Hepatocyte (in vitro differentiated cells): ENCODE results near the gene TPCN2. TPM values are rescaled to one million over a fixed set of nuclear protein-coding genes. Genes with fewer than 3 reads are reported as not detected.

Experiments used
- DNase-seq: peaks from one replicate; pipeline ENCODE4 v3.0.0-alpha.2; 2016; ENCODE audit warnings: low spot score
- H2AFZ ChIP-seq: fragments of 200-600 bp; sonication (generic); 2 replicates; pipeline ENCODE4 v1.6.0; 2016; ENCODE audit warnings: antibody characterized with exemption, mild to moderate bottlenecking
- H3K27ac ChIP-seq: fragments of 200-600 bp; sonication (generic); 2 replicates; pipeline ENCODE4 v1.5.1; 2016; ENCODE audit warnings: mild to moderate bottlenecking
- H3K27me3 ChIP-seq: fragments of 200-600 bp; sonication (generic); 2 replicates; pipeline ENCODE4 v1.6.1; 2016
- H3K36me3 ChIP-seq: fragments of 200-600 bp; sonication (generic); replicated peaks from 2 replicates; pipeline ENCODE4 v1.5.1; 2016; ENCODE audit warnings: low read depth; ENCODE audit not compliant: insufficient read depth
- H3K4me1 ChIP-seq: fragments of 200-600 bp; sonication (generic); 2 replicates; pipeline ENCODE4 v1.5.1; 2016; ENCODE audit warnings: mild to moderate bottlenecking, moderate library complexity; ENCODE audit not compliant: insufficient read depth
- H3K4me2 ChIP-seq: fragments of 200-600 bp; sonication (generic); 2 replicates; pipeline ENCODE4 v1.6.0; 2016
- H3K4me3 ChIP-seq: fragments of 200-600 bp; sonication (generic); 2 replicates; pipeline ENCODE4 v1.5.1; 2016; ENCODE audit warnings: mild to moderate bottlenecking
- H3K79me2 ChIP-seq: fragments of 200-600 bp; sonication (generic); 2 replicates; pipeline ENCODE4 v1.6.0; 2017; ENCODE audit warnings: mild to moderate bottlenecking
- H3K9me2 ChIP-seq: fragments of 200-600 bp; sonication (generic); replicated peaks from 2 replicates; pipeline ENCODE4 v1.6.0; 2017; ENCODE audit warnings: mild to moderate bottlenecking; ENCODE audit not compliant: insufficient read depth
- H3K9me3 ChIP-seq: fragments of 200-600 bp; sonication (generic); 2 replicates; pipeline ENCODE4 v1.5.1; 2016; ENCODE audit warnings: low read depth, mild to moderate bottlenecking
- H4K20me1 ChIP-seq: fragments of 200-600 bp; sonication (generic); 2 replicates; pipeline ENCODE4 v1.6.0; 2016; ENCODE audit warnings: mild to moderate bottlenecking; ENCODE audit not compliant: insufficient read depth, poor library complexity, severe bottlenecking
- EZH2 ChIP-seq: fragments of 200-600 bp; sonication (generic); IDR thresholded peaks from 2 replicates; pipeline ENCODE4 v1.6.1; 2016; ENCODE audit warnings: antibody characterized with exemption, mild to moderate bottlenecking, borderline replicate concordance
- EZH2phosphoT487 ChIP-seq: fragments of 200-600 bp; sonication (generic); IDR thresholded peaks from one replicate; pipeline ENCODE4 v1.6.1; 2018; ENCODE audit warnings: antibody characterized with exemption, mild to moderate bottlenecking, low read depth, moderate library complexity; ENCODE audit not compliant: unreplicated experiment, severe bottlenecking
- WGBS: methylation state at CpG from one replicate; pipeline ENCODE4 v1.1.6; 2016; ENCODE audit warnings: low lambda C conversion rate; ENCODE audit errors: missing lambda C conversion rate; 5-methylcytosine and 5-hydroxymethylcytosine counted together
- polyA plus RNA-seq: library from polyadenylated mRNA; unstranded; fragments of >200 nt; fragmentation: Nextera tagmentation; extraction: Ambion mirVana; gene quantifications from 2 replicates; pipeline ENCODE4 v1.2.1, GENCODE V29; 2016
- total RNA-seq: library from RNA; depleted of rRNA; stranded (reverse); fragments of >200 nt; gene quantifications from 2 replicates; pipeline ENCODE4 v1.2.3, GENCODE V29; 2014
- TF ChIP-seq, protein P1 (sequence below): fragments of 200-600 bp; sonication (generic); IDR thresholded peaks from 2 replicates; pipeline ENCODE4 v1.5.1; 2016; ENCODE audit warnings: antibody characterized with exemption, mild to moderate bottlenecking; ENCODE audit not compliant: poor library complexity

Gene TPCN2
- total and polyA plus RNA-seq, 2 experiments from 2014 or later = 16.6 to 21.3 TPM

DNA sequence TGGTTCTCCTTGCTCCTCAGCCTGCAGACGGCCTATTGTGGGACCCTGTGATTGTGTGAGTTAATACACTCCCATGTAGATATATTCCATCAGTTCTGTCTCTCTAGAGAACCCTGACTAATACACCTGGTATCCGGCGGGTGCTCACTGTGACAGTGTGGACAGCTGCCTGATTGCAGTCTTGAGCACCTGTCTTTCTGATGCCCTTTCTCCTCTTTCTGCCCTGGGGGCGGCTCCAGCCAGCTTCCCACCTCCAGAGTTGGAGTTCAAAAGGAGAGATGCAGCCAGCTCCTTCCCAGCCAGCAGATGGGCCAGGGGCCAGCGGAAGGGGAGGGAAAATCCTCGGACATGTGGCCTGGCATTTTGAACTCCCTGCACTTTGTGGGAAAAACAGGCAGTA lies 122.0 kb downstream of the TPCN2 start:
- no peaks in the 10 kb centered on the region for H3K9me2 ChIP-seq
- no peaks in the 10 kb centered on the region for H3K9me3 ChIP-seq
- no peak overlapping the region for H3K27ac ChIP-seq
- WGBS = 63% methylated on average over 6 of the region's 6 CpGs
- DNase-seq = no peak
- H3K4me1 ChIP-seq = peaks cover 4% of the 10 kb centered on the region
- H3K79me2 ChIP-seq = no peaks in the 10 kb centered on the region
- H3K27me3 ChIP-seq = no peaks in the 10 kb centered on the region
- H3K4me2 ChIP-seq = no peak overlapping the region
- H3K4me3 ChIP-seq = no peak overlapping the region
- no peak overlapping the region for H2AFZ ChIP-seq
- H4K20me1 ChIP-seq = no peaks in the 10 kb centered on the region
- TF ChIP-seq EZH2phosphoT487 (no peak), EZH2 (no peak)
- TF ChIP-seq, protein P1, sequence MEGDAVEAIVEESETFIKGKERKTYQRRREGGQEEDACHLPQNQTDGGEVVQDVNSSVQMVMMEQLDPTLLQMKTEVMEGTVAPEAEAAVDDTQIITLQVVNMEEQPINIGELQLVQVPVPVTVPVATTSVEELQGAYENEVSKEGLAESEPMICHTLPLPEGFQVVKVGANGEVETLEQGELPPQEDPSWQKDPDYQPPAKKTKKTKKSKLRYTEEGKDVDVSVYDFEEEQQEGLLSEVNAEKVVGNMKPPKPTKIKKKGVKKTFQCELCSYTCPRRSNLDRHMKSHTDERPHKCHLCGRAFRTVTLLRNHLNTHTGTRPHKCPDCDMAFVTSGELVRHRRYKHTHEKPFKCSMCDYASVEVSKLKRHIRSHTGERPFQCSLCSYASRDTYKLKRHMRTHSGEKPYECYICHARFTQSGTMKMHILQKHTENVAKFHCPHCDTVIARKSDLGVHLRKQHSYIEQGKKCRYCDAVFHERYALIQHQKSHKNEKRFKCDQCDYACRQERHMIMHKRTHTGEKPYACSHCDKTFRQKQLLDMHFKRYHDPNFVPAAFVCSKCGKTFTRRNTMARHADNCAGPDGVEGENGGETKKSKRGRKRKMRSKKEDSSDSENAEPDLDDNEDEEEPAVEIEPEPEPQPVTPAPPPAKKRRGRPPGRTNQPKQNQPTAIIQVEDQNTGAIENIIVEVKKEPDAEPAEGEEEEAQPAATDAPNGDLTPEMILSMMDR = no peak
- H3K36me3 ChIP-seq = no peaks in the 10 kb centered on the region

DNA sequence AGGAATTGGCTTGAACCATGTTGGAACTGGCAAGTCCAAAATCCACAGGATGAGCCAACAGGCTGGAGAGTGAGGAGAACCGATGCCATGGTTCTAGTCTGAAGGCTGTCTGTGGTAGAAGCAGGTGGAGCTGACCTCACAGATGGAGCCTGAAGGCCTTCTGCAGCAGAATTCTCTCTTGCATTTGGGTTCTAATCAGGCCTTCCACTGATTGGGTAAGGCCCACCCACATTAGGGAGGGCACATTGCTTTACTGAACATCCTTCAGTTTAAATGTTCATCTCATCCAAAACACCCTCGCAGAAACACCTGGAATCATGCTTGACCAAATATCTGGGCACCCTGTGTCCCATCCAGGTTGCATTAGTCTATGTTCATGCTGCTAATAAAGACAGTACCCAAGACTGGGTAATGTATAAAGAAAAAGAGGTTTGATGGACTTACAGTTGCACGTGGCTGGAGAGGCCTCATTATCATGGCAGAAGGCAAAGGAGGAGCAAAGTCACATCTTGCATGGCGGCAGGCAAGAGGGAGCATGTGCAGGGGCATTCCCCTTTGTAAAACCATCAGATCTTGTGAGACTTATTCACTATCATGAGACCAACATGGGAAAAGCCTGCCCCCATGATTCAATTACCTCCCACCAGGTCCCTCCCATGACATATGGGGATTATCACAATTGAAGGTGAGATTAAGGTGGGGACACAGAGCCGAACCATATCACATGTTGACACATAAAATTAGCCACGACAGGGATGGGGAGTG lies 122.9 kb downstream of the TPCN2 start:
- H2AFZ ChIP-seq = no peak overlapping the region
- H3K4me3 ChIP-seq = no peak overlapping the region
- TF ChIP-seq EZH2 = no peak
- TF ChIP-seq, protein P1 = no peak
- TF ChIP-seq EZH2phosphoT487 = no peak
- H3K9me3 ChIP-seq = no peaks in the 10 kb centered on the region
- no peak overlapping the region for H3K27ac ChIP-seq
- no peaks in the 10 kb centered on the region for H4K20me1 ChIP-seq
- no peaks in the 10 kb centered on the region for H3K27me3 ChIP-seq
- H3K9me2 ChIP-seq = no peaks in the 10 kb centered on the region
- peaks cover 3% of the 10 kb centered on the region for H3K4me1 ChIP-seq
- H3K79me2 ChIP-seq = no peaks in the 10 kb centered on the region
- WGBS = 89% methylated on average over 6 of the region's 6 CpGs
- no peaks in the 10 kb centered on the region for H3K36me3 ChIP-seq
- no peak for DNase-seq
- H3K4me2 ChIP-seq = no peak overlapping the region

DNA sequence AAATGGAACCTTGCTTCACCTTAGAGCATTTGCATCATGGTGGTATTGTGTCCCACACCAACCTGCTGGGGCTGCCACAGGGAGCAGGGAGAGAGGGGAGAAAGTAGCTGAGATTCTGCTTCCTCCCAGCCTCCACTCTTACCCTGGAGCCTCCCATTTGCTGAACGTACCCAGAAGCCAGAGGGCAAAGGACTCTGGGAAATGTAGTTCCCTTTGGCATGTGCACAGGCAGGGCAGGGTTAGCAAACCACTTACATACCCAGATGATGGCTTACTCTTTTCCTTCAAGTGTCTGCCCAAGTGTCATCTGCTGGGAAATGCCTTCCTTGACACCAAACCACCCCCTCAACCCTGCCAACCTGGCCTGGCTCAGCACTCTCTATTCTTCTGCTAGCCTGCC lies 123.9 kb downstream of the TPCN2 start:
- no peaks in the 10 kb centered on the region for H3K27me3 ChIP-seq

DNA sequence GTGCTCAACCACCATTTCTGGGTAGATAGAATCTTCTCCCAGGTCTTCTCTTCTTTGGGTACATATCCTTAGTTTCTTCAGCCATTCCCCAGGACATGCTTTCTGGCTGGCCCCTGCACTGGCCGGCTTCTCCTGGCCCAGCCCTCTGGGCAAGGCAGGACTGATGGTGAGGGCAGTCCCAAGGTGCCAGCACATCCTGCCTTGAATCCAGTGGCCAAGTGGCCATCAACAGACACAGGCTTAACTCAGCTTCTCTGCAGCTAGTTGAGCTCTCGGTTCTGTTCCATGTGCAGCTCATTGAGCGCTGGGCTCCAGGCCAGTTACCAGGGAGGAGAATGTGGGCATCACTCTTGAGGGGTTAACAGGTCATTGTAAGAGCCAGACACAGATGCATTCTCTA lies 124.6 kb downstream of the TPCN2 start:
- Histone ChIP-seq H3K27me3 (no peaks in the 10 kb centered on the region), H3K79me2 (no peaks in the 10 kb centered on the region), H3K9me2 (no peaks in the 10 kb centered on the region), H2AFZ (no peak overlapping the region), H3K4me2 (no peak overlapping the region), H3K36me3 (no peaks in the 10 kb centered on the region), H3K4me3 (no peak overlapping the region), H4K20me1 (no peaks in the 10 kb centered on the region), H3K4me1 (no peaks in the 10 kb centered on the region), H3K27ac (no peak overlapping the region), H3K9me3 (no peaks in the 10 kb centered on the region)
- no peak for DNase-seq
- TF ChIP-seq, protein P1 = no peak
- TF ChIP-seq EZH2phosphoT487 (no peak), EZH2 (no peak)
- 98% methylated on average over 3 of the region's 3 CpGs for WGBS

More for the DNA sequence above, 123.9 kb downstream of the TPCN2 start:
- 8% methylated on average over 1 of the region's 1 CpG for WGBS
- H3K79me2 ChIP-seq = no peaks in the 10 kb centered on the region
- no peaks in the 10 kb centered on the region for H3K4me1 ChIP-seq
- H3K4me2 ChIP-seq = no peak overlapping the region
- H2AFZ ChIP-seq = no peak overlapping the region
- H3K27ac ChIP-seq = no peak overlapping the region
- TF ChIP-seq EZH2phosphoT487 (no peak), EZH2 (no peak)
- no peaks in the 10 kb centered on the region for H3K36me3 ChIP-seq
- H4K20me1 ChIP-seq = no peaks in the 10 kb centered on the region
- no peak overlapping the region for H3K4me3 ChIP-seq
- H3K9me3 ChIP-seq = no peaks in the 10 kb centered on the region
- H3K9me2 ChIP-seq = no peaks in the 10 kb centered on the region
- no peak for DNase-seq
